Measurements from ENCODE around the gene AP4B1.

AP4B1 gene

DNA sequence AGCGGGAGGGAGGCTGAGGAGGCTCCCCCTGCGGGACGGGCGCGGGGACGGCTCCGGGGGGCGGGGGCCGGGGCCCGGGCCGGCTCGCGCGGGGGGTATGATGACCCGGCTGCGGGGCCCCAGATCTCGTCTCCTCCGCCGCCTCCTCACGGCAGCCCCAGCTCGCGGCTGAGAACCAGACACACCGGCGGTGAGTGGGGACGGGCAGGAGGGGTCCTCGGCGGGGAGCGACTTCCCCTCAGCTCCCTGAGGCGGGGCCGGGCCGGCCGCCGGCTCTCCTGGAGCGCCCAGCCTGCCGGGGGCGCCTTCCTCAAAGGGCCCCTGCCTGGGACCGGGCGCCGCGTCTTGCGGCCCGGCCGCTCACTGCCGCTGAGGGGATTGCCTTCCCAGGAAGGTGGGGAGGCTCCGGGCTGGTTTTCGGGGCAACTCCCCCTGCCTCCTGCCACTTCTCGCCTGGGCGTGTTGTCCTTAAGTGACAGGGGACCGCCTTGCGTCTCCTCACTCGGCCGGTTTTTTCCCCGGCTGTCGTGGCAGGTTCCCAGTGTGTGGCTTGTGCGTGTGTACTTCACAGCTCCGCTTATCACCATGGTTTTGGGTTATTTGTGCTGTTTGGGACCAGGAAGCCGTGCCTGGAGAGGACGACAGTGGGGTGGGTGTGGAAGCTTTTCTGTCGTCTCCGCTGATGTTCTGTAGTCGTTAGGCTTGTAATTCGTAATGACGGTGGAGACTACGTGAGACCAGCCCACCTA, 25.3 kb upstream of the AP4B1 start:
- no peak for DNase-seq

- DNase-seq: peak; percentile 90
These were observed 24.5 kb upstream of the AP4B1 start, which contains the start of gene HIPK1 for GRCh38 chr1:113928941-113929749. Gene HIPK1, plus strand, starts transcription at chr1:113929324.

DNA sequence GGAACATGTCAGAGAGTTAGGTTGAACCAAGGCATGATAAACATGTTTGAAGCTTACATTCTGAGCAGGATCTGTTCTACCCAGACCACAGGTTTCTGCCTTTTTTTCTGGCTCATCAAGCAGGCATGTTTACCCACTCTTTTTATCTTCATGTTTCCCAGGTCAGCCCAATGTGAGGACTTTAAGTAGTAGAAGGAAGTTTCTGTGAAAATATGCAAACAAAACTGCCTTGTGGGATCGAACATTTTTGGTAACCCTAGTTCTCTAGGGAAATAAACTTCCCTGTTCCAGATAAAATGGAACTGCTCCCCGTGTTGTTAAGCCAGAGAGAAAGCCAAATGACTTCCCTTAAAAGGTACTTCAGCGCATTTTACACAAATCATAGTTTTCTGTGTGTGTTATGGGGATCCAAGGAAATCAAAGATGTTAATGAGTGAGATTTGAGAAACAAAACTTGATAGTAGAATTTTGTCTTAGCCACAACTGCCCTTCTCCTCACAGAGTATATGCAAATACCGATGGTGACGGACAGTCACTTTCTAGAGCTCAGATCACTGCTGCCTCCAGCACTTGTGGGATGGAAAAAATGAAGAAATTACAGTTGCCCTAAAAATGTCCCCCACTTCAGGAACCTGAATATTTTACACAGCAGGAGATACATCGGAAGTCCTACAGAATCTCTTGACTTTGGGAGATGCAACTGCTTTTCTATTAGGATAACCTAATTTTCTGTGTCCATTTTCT, 23.8 kb upstream of the AP4B1 start:
- no peak for DNase-seq

GRCh38 chr1:113924473-113924872, 19.9 kb upstream of the AP4B1 start:
- no peak for DNase-seq

DNA sequence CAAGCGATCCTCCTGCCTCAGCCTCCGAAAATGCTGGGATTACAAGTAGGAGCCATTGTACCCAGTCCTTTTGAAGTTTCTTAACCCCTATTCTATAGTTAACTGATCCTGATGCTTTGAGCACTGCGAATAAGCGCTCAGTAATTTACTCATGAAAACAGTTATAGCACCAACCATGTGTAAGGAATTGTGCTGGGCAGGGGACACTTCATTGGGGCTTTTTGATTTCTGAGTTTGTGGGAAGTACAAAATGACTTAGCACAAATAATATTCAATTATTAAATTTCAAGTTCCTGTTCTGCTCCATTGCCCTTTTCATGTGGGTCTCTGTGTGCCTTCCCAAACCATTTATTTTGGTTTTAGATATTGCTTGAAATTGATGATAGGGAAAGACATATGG, 18.4 kb upstream of the AP4B1 start:
- no peak for DNase-seq

- DNase-seq: no peak
These were observed 13.6 kb upstream of the AP4B1 start for GRCh38 chr1:113918243-113918642.

DNA sequence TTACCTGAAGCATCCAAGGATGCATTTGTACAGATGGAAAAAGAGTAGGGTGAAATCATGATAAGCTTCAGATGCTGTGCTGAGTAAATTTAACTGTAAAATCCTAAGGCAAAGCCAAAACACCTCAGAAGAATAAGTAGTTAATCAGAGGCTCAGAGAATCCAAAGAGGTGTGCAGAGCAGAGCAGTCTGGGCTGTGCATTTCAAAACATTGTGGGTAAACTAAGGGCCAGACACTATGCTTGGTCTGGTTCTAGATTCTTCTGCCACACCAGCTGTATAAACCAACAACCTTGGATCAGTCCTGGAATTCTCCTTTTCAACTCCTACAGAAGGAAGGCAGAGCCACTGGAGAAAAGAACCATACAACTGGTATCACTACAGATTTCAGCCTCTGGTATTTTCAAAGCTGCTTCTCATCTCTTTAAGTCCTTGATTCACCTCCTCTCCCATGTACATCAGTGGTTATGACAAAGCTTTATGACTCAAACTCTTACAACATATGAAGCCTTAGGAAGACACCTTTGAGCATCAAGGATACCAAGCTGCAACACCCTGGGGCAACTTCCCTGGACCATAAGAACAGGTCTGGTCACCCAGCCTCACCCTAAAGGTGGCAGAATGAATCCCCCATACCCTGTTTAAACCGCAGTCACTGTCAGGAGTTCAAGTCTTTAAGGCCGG, 12.9 kb upstream of the AP4B1 start:
- no peak for DNase-seq

DNA sequence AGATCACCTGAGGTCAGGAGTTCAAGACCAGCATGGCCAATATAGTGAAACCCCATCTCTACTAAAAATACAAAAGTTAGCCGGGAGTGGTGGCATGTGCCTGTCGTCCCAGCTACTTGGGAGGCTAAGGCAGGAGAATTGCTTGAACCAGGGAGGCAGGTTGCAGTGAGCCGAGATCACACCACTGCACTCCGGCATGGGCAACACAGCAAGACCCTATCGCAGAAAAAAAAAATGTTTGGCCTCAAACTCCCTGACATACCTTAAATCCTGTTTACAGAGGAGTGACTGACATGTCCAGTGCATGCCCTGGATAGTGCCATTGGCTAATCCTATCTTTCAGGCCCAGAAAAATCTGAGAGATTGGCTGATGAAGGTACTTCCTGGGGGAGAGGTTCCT, 12.4 kb upstream of the AP4B1 start:
- no peak for DNase-seq

GRCh38 chr1:113913887-113914664, 9.5 kb upstream of the AP4B1 start:
- no peak for DNase-seq

GRCh38 chr1:113913312-113913668, 8.7 kb upstream of the AP4B1 start:
- DNase-seq: no peak

- no peak for DNase-seq
These were observed 8.2 kb upstream of the AP4B1 start for GRCh38 chr1:113912594-113913311.

DNA sequence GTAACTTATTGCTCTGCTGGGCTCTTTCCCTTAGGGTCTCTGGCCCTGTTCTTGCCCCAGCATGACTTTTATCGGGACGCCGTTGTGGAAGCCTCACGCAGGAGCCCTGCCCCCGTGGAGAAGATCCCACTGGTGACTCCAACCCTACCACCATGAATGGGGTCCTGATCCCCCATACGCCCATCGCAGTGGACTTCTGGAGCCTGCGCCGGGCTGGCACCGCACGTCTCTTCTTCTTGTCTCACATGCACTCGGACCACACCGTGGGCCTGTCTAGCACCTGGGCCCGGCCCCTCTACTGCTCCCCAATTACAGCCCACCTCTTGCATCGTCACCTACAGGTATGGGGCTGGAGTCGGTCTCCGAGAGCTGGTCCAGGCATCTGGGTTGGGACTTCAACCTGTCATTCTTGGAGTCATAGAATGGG, 849 bp upstream of the AP4B1 start:
- no peak for DNase-seq

DNA sequence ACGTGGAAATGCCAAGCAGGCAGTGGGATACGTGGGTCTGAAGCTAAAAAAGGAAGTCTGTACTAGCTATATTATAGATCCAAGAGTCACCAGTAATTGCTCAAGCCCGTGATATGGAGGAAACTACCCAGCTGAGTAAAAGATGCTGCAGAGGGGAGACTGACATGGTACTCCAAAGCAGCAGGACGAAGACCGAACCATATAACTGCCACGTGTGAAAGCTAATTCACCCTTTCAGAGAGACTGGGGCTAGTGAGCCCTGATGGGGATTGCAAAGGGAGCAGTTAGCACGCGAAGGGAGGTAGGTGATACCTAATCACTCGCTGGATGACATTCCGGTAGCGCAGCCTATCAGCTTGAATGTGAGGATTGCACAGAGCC, 316 bp downstream of the AP4B1 start:
- DNase-seq: no peak

DNA sequence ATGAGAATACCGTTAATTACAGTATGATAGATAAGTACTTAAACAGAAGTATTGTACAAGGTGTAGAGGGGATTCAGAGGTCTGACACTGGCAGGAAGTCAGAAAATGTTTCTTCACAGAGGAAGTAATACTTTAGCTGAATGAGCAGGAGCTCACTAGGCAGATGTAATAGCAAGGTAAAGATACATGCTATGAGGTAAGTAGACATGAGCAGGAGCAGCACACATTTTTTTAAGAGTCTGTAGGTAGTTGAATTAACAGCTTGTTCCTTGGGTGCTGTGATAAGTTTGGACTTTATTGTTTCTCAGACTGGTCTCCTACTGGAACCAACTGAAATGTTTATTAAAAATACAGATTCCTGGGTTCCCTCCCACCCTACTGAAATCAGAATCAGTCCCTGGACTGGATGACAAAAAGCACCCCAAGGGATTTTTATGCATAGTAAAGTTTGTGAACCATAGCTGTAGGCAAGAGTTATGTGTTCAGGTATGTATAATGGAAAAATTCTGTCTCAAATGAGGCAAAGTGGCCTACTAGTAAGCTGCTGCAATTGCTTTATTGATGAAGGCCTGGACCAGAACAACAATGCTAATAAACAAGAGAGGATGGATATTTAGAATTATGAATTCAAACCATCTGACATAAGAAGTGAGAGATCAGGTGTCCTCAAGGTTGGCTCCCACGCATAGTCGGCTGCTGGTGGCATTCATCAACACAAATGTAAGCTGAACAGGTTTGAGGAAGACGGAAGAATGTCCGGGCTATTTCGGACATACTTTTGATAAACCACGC, 902 bp downstream of the AP4B1 start:
- DNase-seq: no peak

DNA sequence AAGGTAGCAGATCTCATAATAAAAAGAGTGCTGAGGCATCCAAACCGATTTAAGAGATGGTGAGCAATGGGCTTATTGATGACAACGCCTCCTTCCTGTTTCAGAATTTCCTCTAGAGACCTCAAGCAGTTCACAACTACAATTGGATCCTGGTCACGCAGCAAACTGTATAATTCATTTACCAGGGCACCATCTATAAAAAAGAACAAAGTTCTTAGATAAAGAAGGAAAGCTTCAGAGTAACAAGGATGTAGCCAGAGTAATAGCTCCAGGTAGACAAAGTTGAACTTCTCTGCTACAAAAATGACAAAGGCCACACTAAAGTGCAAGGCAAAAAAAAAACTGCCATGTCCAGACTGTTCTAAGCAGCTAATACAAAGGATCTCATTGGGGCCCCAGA, 3.4 kb downstream of the AP4B1 start:
- no peak for DNase-seq

DNA sequence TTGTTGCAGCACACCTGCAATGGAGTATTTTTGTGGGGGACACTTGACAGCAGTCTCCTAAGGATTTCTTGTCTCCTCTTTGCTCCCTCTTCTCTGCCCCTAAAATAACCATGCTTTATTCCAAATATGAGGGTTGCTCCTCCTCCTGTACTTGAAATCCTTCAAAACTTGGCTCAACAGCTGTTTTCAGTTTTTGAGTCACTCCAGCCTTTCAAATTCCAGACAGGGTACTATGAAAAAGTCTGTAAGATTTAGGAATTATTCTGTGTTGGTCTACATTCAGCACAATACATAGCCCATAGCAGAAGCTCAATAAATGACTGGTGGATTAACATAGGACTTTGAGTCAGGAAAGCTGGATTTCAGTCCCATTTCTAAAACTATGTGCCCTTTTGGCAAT, 5.5 kb downstream of the AP4B1 start:
- DNase-seq: no peak

GRCh38 chr1:113898241-113898814, 6.3 kb downstream of the AP4B1 start:
- no peak for DNase-seq

DNA sequence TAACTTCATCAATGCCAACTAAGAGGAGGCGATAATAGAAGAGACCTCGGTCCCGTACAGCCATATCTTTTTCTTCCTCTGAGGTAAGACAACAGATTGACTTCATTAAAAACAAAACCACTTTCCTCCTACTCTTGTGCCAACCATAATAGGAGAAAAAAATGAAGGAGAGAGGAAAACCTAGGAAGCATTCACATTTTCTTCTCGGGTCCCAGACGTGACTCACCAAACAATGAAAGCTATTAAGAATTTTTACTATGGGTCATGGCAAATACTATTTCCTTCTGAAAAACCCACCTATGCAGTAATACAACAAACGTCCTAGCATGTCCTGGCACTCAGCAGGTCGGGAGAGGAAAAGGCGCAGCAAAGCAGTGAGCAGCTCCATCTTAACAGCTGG, 8.6 kb downstream of the AP4B1 start:
- DNase-seq: no peak

- DNase-seq: no peak
These were observed 9.5 kb downstream of the AP4B1 start for GRCh38 chr1:113895098-113895497.

DNA sequence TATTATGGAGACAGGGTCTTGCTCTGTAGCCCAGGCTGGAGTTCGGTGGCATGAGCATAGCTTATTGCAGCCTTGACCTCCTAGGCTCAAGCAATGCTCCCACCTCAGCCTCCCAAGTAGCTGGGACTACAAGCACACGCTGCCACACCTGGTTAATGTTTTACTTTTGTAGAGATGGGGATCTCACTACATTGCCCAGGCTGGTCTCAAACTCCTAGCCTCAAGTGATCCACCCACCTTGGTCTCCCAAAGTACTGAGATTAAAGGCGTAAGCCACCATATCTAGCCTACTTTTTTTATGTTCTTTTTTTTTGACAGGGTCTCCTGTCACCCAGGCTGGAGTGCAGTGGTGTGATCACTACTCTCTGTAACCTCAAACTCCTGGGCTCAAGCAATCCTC, 11.3 kb downstream of the AP4B1 start:
- no peak for DNase-seq

All from amniotic stem cell (primary cell).